Mucosa of rectum (tissue), 2 donors: ENCODE results near the gene BIRC6.
"Not testable (repeated sequence)": the region's sequence is repeated elsewhere in the genome, so short reads cannot be mapped to it uniquely, and the experiment has no call there.

Source experiments
- H3K27ac ChIP-seq, 2 donors: one replicate each; pipeline ENCODE4 v1.7.0; 2013; ENCODE audit warnings: inconsistent platforms in 2 of 2, low read depth in 2 of 2, low read length in 2 of 2
- H3K27me3 ChIP-seq, 2 donors: one replicate each; pipeline ENCODE4 v1.7.0; 2013; ENCODE audit warnings: low read length in 2 of 2; ENCODE audit not compliant: control insufficient read depth in 2 of 2, insufficient read depth in 2 of 2
- H3K36me3 ChIP-seq, 2 donors: one replicate each; pipeline ENCODE4 v1.7.0; 2013; ENCODE audit warnings: low read length in 2 of 2; ENCODE audit not compliant: control insufficient read depth in 2 of 2, insufficient read depth in 2 of 2
- H3K4me1 ChIP-seq, 2 donors: one replicate each; pipeline ENCODE4 v1.7.0; 2013; ENCODE audit warnings: low read length in 2 of 2, mild to moderate bottlenecking in 1 of 2; ENCODE audit not compliant: control insufficient read depth in 2 of 2, insufficient read depth in 2 of 2
- H3K4me3 ChIP-seq, 2 donors: one replicate each; pipeline ENCODE4 v1.7.0; 2013; ENCODE audit warnings: low read length in 2 of 2
- H3K9ac ChIP-seq, 2 donors: one replicate each; pipeline ENCODE4 v1.7.0; 2013; ENCODE audit warnings: low read length in 2 of 2, low read depth in 1 of 2, mild to moderate bottlenecking in 1 of 2
- H3K9me3 ChIP-seq, 2 donors: one replicate each; pipeline ENCODE4 v1.7.0; 2013; ENCODE audit warnings: low read length in 2 of 2; ENCODE audit not compliant: control insufficient read depth in 2 of 2
- donor health status: healthy.
- donor health status: Normal muscosa, but diverticular disease.

BIRC6 gene

GRCh38 chr2:32633040-32633439 lies 276.2 kb downstream of the BIRC6 start:
- Histone ChIP-seq H3K27ac (no peak overlapping the region), H3K9ac (no peak overlapping the region), H3K9me3 (no peaks in the 10 kb centered on the region), H3K27me3 (no peaks in the 10 kb centered on the region), H3K4me3 (no peak overlapping the region), H3K36me3 (peaks cover 14 to 31% of the 10 kb centered on the region in 2 donors), H3K4me1 (peaks cover 0 to 4% of the 10 kb centered on the region in 2 donors)

GRCh38 chr2:32638548-32638947 lies 281.7 kb downstream of the BIRC6 start:
- not testable (repeated sequence) for H3K27me3 ChIP-seq, H3K27ac ChIP-seq, H3K9me3 ChIP-seq, H3K4me1 ChIP-seq, H3K9ac ChIP-seq, H3K4me3 ChIP-seq
- peaks cover 14 to 27% of the 10 kb centered on the region in 2 donors for H3K36me3 ChIP-seq

- H3K4me3 ChIP-seq, result no peak overlapping the region
- H3K9ac ChIP-seq, result no peak overlapping the region
- no peak overlapping the region for H3K27ac ChIP-seq
- H3K36me3 ChIP-seq, result peaks cover 14 to 24% of the 10 kb centered on the region in 2 donors
- no peaks in the 10 kb centered on the region for H3K9me3 ChIP-seq
- no peaks in the 10 kb centered on the region for H3K27me3 ChIP-seq
- no peaks in the 10 kb centered on the region for H3K4me1 ChIP-seq
Observed at GRCh38 chr2:32641180-32641579, 284.4 kb downstream of the BIRC6 start.

GRCh38 chr2:32647180-32647651 lies 290.4 kb downstream of the BIRC6 start:
- no peaks in the 10 kb centered on the region for H3K4me1 ChIP-seq
- peaks cover 5 to 19% of the 10 kb centered on the region in 2 donors for H3K36me3 ChIP-seq
- H3K9me3 ChIP-seq, result no peaks in the 10 kb centered on the region
- no peak overlapping the region for H3K27ac ChIP-seq
- no peaks in the 10 kb centered on the region for H3K27me3 ChIP-seq
- H3K9ac ChIP-seq, result no peak overlapping the region
- H3K4me3 ChIP-seq, result no peak overlapping the region

GRCh38 chr2:32652555-32653209 lies 295.9 kb downstream of the BIRC6 start:
- H3K36me3 ChIP-seq, result peaks cover 5 to 14% of the 10 kb centered on the region in 2 donors
- no peaks in the 10 kb centered on the region for H3K9me3 ChIP-seq
- no peaks in the 10 kb centered on the region for H3K4me1 ChIP-seq
- no peak overlapping the region for H3K9ac ChIP-seq
- H3K4me3 ChIP-seq, result no peak overlapping the region
- no peaks in the 10 kb centered on the region for H3K27me3 ChIP-seq
- H3K27ac ChIP-seq, result no peak overlapping the region

- Histone ChIP-seq H3K4me3 (no peak overlapping the region), H3K9me3 (no peaks in the 10 kb centered on the region), H3K27me3 (no peaks in the 10 kb centered on the region), H3K36me3 (peaks cover 5 to 7% of the 10 kb centered on the region in 2 donors), H3K27ac (no peak overlapping the region), H3K4me1 (no peaks in the 10 kb centered on the region), H3K9ac (no peak overlapping the region)
Observed at GRCh38 chr2:32656069-32656468, 299.2 kb downstream of the BIRC6 start.

- no peaks in the 10 kb centered on the region for H3K27me3 ChIP-seq
Observed at GRCh38 chr2:32663864-32664263, 307.0 kb downstream of the BIRC6 start.

GRCh38 chr2:32666704-32667103 lies 309.9 kb downstream of the BIRC6 start:
- H3K4me1 ChIP-seq, result no peaks in the 10 kb centered on the region
- H3K9me3 ChIP-seq, result no peaks in the 10 kb centered on the region
- no peak overlapping the region for H3K27ac ChIP-seq
- H3K4me3 ChIP-seq, result no peak overlapping the region
- H3K9ac ChIP-seq, result no peak overlapping the region
- no peaks in the 10 kb centered on the region for H3K27me3 ChIP-seq
- H3K36me3 ChIP-seq, result no peaks in the 10 kb centered on the region

More at GRCh38 chr2:32663864-32664263, 307.0 kb downstream of the BIRC6 start:
- Histone ChIP-seq H3K36me3 (no peaks in the 10 kb centered on the region), H3K9ac (no peak overlapping the region), H3K4me1 (no peaks in the 10 kb centered on the region), H3K9me3 (no peaks in the 10 kb centered on the region), H3K27ac (no peak overlapping the region), H3K4me3 (no peak overlapping the region)

GRCh38 chr2:32668254-32668653 lies 311.4 kb downstream of the BIRC6 start:
- no peak overlapping the region for H3K4me3 ChIP-seq
- peaks cover 0 to 6% of the 10 kb centered on the region in 2 donors for H3K36me3 ChIP-seq

More at GRCh38 chr2:32668254-32668653, 311.4 kb downstream of the BIRC6 start:
- Histone ChIP-seq H3K9me3 (no peaks in the 10 kb centered on the region), H3K27ac (no peak overlapping the region), H3K4me1 (no peaks in the 10 kb centered on the region), H3K9ac (no peak overlapping the region), H3K27me3 (no peaks in the 10 kb centered on the region)
